ENCODE data around the gene RAP1A.

RAP1A gene

GRCh38 chr1:111696330-111696729 lies 76.7 kb downstream of the RAP1A start:
- peak overlapping the region; percentile 21 for H3K27ac ChIP-seq (ENCODE audit: low read depth, low read length)

GRCh38 chr1:111699268-111699667 lies 79.7 kb downstream of the RAP1A start:
- H3F3A ChIP-seq (ENCODE audit: control insufficient read depth, insufficient read depth), result peaks cover 7% of the 10 kb centered on the region; the same call in 1 of the 2 replicates
- no peaks in the 10 kb centered on the region for H3K9me3 ChIP-seq (ENCODE audit: control insufficient read depth, insufficient read depth, low read length)
- H3K4me1 ChIP-seq (ENCODE audit: control insufficient read depth, low read length), result peaks cover 53% of the 10 kb centered on the region
- no peak overlapping the region for H3K4me3 ChIP-seq (ENCODE audit: low read length)
- peak overlapping the region; percentile 38 for H3K4me2 ChIP-seq (ENCODE audit: low read length)
- TF ChIP-seq CTCF (IDR thresholded peaks at IDR 0.05; ENCODE audit: low read depth, low read length, poor library complexity, severe bottlenecking) (no peak), EZH2phosphoT487 (IDR thresholded peaks at IDR 0.05; ENCODE audit: borderline replicate concordance, low read length) (no peak)
- H4K20me1 ChIP-seq (ENCODE audit: control insufficient read depth, insufficient read depth, low read depth, low read length), result no peaks in the 10 kb centered on the region
- H3K27ac ChIP-seq (ENCODE audit: low read depth, low read length), result peak overlapping the region; percentile 11
- no peaks in the 10 kb centered on the region for H3K27me3 ChIP-seq (ENCODE audit: control insufficient read depth, low read length)
- no peaks in the 10 kb centered on the region for H3K9me2 ChIP-seq (replicated peaks; ENCODE audit: control insufficient read depth, low read length)
- peaks cover 90% of the 10 kb centered on the region for H3K36me3 ChIP-seq (ENCODE audit: control insufficient read depth, low read length)
- H3K79me2 ChIP-seq (ENCODE audit: control insufficient read depth, low read length), result peaks cover 16% of the 10 kb centered on the region; the same call in 1 of the 2 replicates

More at GRCh38 chr1:111696330-111696729, 76.7 kb downstream of the RAP1A start:
- Histone ChIP-seq H3K27me3 (ENCODE audit: control insufficient read depth, low read length) (no peaks in the 10 kb centered on the region), H3K79me2 (ENCODE audit: control insufficient read depth, low read length) (peaks cover 26% of the 10 kb centered on the region), H3K4me2 (ENCODE audit: low read length) (peak overlapping the region; percentile 58), H4K20me1 (ENCODE audit: control insufficient read depth, insufficient read depth, low read depth, low read length) (no peaks in the 10 kb centered on the region), H3K4me1 (ENCODE audit: control insufficient read depth, low read length) (peaks cover 79% of the 10 kb centered on the region), H3K9me2 (replicated peaks; ENCODE audit: control insufficient read depth, low read length) (no peaks in the 10 kb centered on the region), H3K36me3 (ENCODE audit: control insufficient read depth, low read length) (peaks cover 94% of the 10 kb centered on the region), H3K4me3 (ENCODE audit: low read length) (peak overlapping the region; percentile 28), H3F3A (ENCODE audit: control insufficient read depth, insufficient read depth) (peaks cover 12% of the 10 kb centered on the region; the same call in 1 of the 2 replicates), H3K9me3 (ENCODE audit: control insufficient read depth, insufficient read depth, low read length) (no peaks in the 10 kb centered on the region)
- TF ChIP-seq CTCF (IDR thresholded peaks at IDR 0.05; ENCODE audit: low read depth, low read length, poor library complexity, severe bottlenecking), result no peak
- TF ChIP-seq EZH2phosphoT487 (IDR thresholded peaks at IDR 0.05; ENCODE audit: borderline replicate concordance, low read length), result no peak

GRCh38 chr1:111702504-111703050 lies 83.0 kb downstream of the RAP1A start:
- Histone ChIP-seq H3K4me3 (ENCODE audit: low read length) (no peak overlapping the region), H3F3A (ENCODE audit: control insufficient read depth, insufficient read depth) (peaks cover 8% of the 10 kb centered on the region), H3K79me2 (ENCODE audit: control insufficient read depth, low read length) (no peaks in the 10 kb centered on the region), H3K9me3 (ENCODE audit: control insufficient read depth, insufficient read depth, low read length) (no peaks in the 10 kb centered on the region), H3K27ac (ENCODE audit: low read depth, low read length) (no peak overlapping the region), H4K20me1 (ENCODE audit: control insufficient read depth, insufficient read depth, low read depth, low read length) (no peaks in the 10 kb centered on the region), H3K4me1 (ENCODE audit: control insufficient read depth, low read length) (peaks cover 23% of the 10 kb centered on the region), H3K9me2 (replicated peaks; ENCODE audit: control insufficient read depth, low read length) (no peaks in the 10 kb centered on the region), H3K27me3 (ENCODE audit: control insufficient read depth, low read length) (no peaks in the 10 kb centered on the region), H3K36me3 (ENCODE audit: control insufficient read depth, low read length) (peaks cover 89% of the 10 kb centered on the region), H3K4me2 (ENCODE audit: low read length) (no peak overlapping the region)
- TF ChIP-seq EZH2phosphoT487 (IDR thresholded peaks at IDR 0.05; ENCODE audit: borderline replicate concordance, low read length) (no peak), CTCF (IDR thresholded peaks at IDR 0.05; ENCODE audit: low read depth, low read length, poor library complexity, severe bottlenecking) (no peak)

Measured in DOHH2 (cell line).